Measurements from ENCODE around the gene BTBD6. TPM values are rescaled to one million over a fixed set of nuclear protein-coding genes. Genes with fewer than 3 reads are reported as not detected.

The BTBD6 gene
- total RNA-seq, 1 donor from 2014 or later, result 20.3 TPM

- DNase-seq (ENCODE audit: low spot score) (no peak), ATAC-seq (no peak)
Observed at GRCh38 chr14:105226198-105226597, 22.1 kb upstream of the BTBD6 start.

DNA sequence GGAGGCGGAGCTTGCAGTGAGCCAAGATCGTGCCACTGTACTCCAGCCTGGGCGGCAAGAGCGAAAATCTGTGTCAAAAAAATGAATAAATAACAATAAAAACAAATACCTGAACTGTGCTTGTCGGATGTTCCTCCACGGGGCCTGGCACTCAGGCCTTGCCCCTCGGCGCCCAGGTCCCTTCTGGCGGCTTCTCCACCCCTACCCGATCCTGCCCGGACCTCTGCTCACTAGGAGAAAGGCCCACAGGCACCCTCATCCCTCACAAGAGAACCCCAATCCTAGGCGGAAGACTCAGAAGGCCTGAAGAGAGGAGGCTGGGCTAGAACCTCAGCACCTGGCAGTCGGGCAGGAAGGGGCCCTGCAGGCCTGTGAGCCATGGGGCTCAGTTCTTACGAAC lies 21.0 kb upstream of the BTBD6 start:
- no peak for DNase-seq (ENCODE audit: low spot score)
- ATAC-seq, result no peak

- DNase-seq (ENCODE audit: low spot score) (no peak), ATAC-seq (no peak)
Observed at GRCh38 chr14:105228562-105228961, 19.8 kb upstream of the BTBD6 start.

GRCh38 chr14:105229099-105229655 lies 19.2 kb upstream of the BTBD6 start:
- DNase-seq (ENCODE audit: low spot score) (no peak), ATAC-seq (peak; percentile 26)

DNA sequence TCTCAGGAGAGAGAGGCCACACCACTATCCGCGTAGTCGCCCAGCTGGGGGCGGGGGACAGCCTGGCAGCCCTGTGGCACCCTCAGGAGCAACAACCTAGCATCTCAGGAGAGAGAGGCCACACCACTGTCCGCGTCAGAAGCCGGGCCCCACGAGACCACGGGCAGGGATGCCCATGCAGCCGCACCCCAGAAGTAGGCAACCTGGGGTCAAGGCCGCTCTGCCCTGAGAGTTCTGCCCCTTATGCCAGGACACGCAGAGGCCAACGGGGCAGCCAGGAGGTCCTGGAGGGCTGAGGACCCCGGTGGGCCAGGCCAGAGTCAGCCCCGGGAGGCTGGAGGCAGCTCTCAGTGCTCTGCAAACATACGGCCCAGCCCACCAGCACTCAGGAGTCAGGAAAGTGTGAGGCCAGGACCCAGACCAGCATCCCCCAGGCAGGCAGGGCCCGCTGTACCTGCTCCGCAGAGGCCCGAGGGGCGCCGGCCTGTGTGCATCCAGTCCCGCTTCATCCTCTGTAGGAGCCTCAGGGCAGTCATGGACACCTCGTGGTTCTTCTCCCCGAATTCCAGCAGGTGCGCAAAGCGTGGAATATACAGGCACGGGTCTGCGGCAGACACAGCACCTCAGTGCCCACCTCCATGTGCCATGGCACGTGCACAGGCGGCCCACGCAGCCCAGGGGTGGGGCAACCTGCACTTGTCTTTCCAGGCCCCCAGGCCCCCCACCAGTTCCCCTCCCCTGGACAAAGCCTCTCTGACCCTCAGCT lies 7.3 kb upstream of the BTBD6 start:
- ATAC-seq (no peak), DNase-seq (ENCODE audit: low spot score) (no peak)

DNA sequence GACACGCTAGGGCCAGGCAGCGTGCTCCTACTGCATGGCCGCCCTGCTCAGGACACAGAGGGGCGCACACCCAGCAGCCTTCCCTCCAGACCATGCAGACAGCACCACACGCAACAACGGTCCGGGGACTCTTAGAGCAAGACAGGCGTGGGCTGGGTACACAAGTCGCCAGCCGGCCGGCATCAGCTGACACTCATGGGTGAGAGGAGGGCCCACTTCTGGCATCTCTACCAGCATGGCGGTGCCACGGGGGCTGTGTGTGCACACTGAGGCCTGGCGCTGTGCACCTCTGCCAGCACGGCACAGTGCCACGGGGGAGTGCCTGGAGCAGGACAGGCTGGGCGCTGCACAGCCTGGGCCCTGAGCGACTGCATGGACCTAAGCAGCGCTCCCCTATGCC lies 6.7 kb upstream of the BTBD6 start:
- DNase-seq (ENCODE audit: low spot score), result no peak
- no peak for ATAC-seq

DNA sequence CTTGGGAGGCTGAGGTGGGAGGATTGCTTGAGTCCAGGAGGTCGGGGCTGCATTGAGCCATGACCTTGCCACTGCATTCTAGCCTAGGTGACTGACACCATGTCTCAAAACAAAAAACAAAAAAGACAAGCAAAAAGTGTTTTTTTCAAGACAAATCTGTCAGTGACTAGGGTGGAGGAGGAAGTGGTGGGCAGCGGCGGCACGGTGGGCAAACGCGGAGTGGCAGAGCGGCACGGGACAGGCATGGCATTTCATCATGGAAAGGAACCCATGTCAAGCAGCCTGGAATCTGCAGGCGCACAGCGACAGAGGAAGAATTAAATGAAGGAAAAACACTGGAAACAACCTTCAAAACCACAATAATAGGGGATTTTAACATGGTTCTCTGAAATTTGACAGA lies 4.0 kb upstream of the BTBD6 start:
- DNase-seq (ENCODE audit: low spot score), result no peak
- ATAC-seq, result no peak

DNA sequence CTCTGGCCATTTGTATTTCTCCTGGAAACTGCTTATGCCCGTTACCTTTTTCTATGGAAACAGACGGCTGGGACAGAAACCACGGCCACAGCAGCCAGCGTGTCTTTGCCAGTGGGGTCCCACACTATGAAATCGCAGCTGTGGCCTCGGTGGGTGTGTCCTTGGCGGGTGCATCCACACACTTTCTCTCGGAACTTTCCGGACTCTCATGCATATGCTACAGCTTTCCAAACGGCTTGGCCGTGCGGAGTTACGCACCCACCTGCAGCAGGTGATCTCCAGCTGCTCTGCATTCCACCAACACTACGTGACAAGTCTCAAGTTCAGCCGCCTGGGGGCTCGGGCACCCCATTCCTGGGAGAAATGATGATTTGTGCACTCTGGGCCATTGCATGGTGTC lies 1.3 kb upstream of the BTBD6 start:
- no peak for DNase-seq (ENCODE audit: low spot score)
- no peak for ATAC-seq

DNA sequence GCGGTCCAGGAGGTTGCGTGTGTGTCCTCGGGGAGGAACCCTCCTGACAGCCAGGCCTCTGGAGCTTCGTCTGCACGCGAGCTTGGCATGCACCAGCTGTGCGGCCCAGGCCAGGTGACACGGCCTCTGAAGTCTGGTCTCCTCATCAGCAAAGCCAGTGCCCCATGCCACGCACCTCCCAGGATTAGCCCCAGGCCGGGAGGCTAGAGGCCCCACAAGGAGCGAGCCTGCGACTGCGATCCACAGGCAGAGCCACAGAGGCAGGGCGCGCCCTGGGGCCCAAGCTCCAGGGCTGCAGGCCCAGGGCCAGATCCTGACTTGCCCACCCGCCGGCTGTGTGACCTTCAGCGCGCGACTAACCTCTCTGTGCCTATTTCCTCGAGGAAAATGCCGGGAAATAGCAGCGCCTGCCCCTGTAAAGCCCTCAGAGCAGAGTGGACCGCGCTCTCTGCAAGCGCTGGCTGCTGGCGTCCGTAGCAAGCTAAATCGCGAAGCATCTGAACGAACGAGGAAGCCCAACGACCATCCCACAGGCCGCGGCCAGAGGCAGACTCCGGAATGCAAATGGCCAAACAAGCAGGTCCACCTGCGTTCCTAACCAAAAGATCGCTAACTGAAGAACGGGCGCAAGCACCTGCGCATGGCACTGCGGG lies 492 bp upstream of the BTBD6 start:
- no peak for DNase-seq (ENCODE audit: low spot score)

GRCh38 chr14:105249182-105250007 lies 1.1 kb downstream of the BTBD6 start:
- no peak for DNase-seq (ENCODE audit: low spot score)
- ATAC-seq, result no peak

More for the DNA sequence above, 492 bp upstream of the BTBD6 start:
- ATAC-seq, result peak; percentile 28

- no peak for DNase-seq (ENCODE audit: low spot score)
- ATAC-seq, result no peak
Observed at GRCh38 chr14:105250008-105250366, 1.7 kb downstream of the BTBD6 start.

- ATAC-seq (no peak), DNase-seq (ENCODE audit: low spot score) (no peak)
Observed at GRCh38 chr14:105250986-105251385, 2.7 kb downstream of the BTBD6 start.

DNA sequence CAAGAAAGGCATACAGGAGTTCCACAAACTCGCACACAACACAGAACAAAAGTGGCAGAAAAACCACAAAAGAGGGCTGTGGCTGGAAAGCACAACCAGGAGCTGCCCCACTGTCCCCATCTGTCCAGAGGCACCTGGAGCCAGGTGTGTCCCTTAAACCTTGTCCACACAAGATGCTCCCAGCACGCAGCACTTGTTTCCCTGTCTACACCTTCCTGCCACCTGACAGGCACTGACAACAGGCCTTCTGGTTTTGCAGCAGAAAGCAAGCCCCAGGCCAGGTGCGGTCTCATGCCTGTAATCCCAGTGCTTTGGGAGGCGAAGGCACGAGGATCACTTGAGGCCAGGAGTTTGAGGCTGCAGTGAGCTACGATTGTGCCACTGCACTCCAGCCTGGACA lies 3.6 kb downstream of the BTBD6 start:
- no peak for DNase-seq (ENCODE audit: low spot score)
- ATAC-seq, result no peak

DNA sequence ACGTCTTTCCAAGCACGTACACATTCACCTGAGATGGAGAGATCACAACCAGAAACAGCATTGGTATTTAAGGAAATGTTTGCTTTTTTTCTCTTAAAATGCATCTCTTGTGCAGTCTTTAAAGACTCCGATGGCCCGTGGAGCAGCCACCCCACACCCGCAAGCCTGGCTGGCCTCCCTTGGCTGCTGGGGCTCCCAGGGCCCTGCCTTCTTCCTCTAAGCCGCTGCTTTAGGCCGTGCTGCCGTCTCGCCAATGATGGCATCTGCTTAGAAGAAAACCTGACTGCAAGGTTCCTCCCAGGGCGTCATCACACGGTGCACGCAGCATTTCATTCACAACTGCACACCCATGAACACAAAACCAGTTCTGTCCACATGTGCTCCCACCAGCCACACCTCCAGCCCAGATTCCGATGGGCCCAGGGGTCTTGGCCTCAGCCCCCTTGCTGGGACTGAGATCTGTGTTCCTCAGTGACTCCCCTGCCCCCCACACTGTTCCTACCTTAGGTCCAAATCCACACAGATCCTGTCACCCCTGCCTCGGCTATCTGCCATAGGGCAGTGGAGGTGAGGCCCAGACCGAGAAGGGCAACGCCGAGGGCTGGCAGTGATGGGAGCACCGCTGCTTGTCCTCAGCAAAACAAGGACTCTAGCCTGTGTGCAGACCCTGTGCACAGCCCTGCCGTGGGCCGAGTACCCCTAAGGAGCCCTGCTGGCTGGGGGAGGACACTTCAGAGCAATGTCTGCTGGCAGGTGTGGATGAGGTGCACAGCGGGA lies 4.4 kb downstream of the BTBD6 start:
- ATAC-seq (no peak), DNase-seq (ENCODE audit: low spot score) (no peak)

GRCh38 chr14:105253329-105253682 lies 5.0 kb downstream of the BTBD6 start:
- no peak for ATAC-seq
- DNase-seq (ENCODE audit: low spot score), result no peak

DNA sequence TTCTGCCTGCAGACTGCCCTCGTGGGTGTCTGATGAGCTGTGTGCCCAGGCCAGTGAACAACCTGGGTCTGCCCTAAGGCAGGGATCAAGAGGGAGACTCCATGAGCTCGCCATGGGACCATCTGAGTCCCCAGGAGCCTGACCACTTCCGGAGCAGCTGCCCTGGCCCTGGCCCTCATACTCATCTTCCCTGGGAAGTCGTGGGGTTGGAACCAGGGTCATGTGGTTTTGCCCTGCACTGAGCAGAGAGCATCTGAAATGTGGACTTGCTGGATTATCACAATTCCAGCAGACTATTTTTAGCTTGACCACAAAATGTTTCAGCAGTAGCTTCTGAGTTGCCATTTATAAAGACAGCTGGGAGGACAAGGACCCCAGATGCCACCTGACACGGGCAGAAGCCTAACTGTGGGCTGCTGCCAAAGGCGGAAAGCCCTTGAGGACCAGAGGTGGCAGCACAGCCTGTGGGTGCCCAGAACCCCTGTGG lies 6.7 kb downstream of the BTBD6 start:
- DNase-seq (ENCODE audit: low spot score) (no peak), ATAC-seq (no peak)

- ATAC-seq (no peak), DNase-seq (ENCODE audit: low spot score) (no peak)
Observed at GRCh38 chr14:105256292-105256960, 8.1 kb downstream of the BTBD6 start.

GRCh38 chr14:105257464-105257863 lies 9.1 kb downstream of the BTBD6 start:
- no peak for DNase-seq (ENCODE audit: low spot score)
- ATAC-seq, result no peak

DNA sequence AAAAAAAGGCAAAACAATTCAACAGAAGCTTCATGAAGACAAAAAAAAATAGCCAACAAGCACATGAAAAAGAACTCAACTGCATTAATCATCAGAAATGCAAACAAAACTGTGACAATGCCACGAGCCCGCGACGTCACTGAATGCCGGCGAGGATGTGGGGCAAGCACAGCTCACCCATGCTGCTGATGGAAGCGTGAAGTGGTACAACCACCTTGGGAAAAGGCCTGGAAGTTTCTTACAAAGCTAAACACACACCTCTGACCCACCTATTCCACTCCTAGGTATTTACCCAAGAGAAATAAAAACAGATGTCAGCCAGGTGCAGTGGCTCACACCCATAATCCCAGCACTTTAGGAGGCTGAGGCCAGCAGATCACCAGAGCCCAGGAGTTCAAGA lies 10.5 kb downstream of the BTBD6 start:
- ATAC-seq (no peak), DNase-seq (ENCODE audit: low spot score) (no peak)

- DNase-seq (ENCODE audit: low spot score), result no peak
- no peak for ATAC-seq
Observed at GRCh38 chr14:105260959-105261358, 12.6 kb downstream of the BTBD6 start.

Measured in left lobe of liver (tissue), 2 donors.